ENCODE data around the gene JARID2.

The JARID2 gene

DNA sequence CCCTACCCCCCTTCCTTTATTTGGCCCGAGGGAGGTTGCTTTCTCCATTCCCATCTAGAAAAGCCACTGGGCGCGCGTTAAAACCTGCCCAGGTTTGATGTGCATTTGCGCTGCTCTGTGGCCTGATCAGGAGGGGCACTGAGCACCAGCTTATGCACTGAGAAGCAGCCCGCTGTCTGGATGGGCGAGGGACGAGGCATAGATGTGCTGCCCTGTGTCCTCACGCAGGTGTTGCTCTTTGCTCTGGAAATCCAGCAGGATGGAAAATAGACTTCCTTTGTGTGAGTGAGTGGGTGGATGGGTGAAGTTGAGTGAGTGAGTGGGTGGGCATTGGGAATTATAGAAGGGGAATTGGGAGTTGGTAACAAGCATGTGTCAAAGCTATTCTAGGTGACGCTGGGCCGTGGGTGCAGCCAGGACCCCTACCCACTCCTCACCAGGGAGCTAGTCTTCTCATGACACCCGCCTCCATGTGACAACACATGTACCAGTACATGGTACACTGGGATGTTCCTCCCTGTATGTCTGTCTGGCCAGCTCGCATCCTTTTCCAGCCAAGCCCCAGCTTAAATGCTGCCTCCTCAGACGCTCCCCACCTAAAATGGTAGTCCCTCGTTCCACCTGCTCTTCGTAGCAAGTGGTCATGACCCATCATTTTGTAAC, 254.3 kb downstream of the JARID2 start:
- no peak for DNase-seq

- DNase-seq, result no peak
Measured at GRCh38 chr6:15500901-15501825, 255.3 kb downstream of the JARID2 start.

- DNase-seq, result no peak
Measured at GRCh38 chr6:15501826-15502445, 256.1 kb downstream of the JARID2 start.

- DNase-seq, result no peak
Measured at GRCh38 chr6:15502446-15503345, 256.8 kb downstream of the JARID2 start.

GRCh38 chr6:15503346-15503680, 257.4 kb downstream of the JARID2 start:
- no peak for DNase-seq

GRCh38 chr6:15504040-15504495, 258.2 kb downstream of the JARID2 start:
- no peak for DNase-seq

DNA sequence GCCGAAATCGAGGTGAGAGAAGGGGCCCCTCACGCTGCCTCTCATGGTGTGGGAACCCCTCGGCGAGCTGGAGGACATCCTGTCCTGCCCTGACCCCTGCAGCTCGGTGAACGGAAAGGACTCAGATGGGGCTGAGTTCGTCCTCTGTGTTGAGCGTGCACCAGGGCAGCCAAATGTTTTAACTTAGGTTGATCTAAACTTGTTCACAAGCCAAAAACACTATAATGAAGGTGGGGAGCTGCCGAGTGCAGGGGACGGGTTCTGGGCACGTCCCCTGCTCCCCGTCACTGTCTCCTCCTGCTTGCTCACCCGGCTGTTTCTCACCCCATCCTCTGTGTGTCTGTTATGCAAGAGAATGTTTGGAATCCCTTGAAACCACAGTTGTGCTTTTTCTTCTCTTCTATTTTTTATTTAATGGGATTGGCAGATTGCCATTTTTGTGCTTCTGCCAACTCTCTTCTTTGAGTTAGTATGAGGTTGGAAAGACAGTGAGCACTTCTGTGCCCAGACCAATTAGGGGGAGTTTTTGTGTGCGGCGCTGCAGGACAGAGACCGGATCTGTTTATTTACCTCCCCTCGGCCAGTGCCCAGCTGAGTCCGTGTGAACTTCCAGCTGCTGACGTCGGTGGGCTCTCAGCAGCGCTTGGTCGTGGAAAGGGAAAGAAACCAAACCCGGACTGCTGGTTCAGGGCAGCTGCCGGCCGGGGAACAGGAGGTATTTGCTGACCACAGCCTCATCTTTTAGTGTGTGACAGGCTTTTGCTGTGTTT, 258.9 kb downstream of the JARID2 start:
- no peak for DNase-seq

DNA sequence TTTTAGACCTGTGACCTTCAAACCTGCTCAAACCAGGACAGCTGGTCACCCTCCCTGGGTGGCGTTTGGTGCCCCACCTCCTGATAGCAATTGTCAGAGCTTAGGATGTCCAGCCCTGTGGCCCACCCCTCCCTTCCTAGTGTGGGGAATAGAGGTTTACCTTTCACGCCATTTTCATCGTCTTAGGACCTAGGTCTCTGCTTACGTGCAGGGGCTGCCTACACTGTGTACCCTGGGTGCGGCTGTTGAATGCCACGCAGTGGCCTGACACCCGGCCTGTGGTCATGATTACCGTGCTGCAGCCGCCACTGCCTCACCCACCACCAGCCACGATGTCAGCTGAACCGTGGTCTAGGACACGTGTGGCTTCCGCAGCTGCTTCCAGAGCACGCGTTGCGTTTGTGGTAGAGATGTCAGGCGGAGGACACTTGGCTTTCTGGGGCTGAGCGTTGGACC, 259.6 kb downstream of the JARID2 start:
- DNase-seq, result no peak

DNA sequence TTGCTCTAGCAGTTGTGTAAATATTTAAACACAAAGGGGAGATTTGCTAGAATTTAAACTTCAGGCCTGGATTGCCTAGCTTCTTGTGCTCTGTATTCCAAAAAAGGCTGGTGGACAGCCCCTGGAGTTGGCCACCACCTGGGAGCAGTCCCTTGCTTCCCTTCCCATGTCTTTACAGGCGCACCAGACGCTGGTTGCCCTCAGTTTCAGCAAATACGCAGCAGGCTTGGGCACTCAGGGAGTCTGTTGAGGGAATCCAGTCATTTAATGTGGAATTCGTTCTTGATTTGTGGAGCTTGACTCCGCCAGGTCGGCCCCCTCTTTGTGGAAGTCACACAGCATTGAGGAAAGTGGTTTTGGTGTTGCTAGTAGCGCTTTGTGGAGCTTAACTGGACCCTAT, 260.2 kb downstream of the JARID2 start:
- DNase-seq, result no peak

DNA sequence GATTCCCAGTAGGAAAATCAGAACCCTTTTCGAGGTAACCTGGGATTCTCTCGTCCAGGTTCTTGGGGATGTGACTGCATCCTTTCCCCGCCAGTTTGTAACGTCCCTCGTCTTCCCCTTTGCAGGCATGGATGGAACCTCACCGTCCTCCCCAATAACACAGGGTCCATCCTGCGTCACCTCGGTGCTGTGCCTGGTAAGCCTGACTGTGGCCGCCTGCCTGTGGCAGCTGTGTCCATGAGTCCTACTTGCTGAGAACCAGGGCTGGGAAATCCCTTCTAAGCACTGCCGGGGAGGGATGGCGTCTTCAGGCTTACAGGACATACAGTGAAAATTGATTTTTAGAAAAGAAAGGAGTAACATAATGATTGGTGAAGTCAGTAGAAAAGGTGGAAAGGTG, 261.4 kb downstream of the JARID2 start:
- no peak for DNase-seq

DNA sequence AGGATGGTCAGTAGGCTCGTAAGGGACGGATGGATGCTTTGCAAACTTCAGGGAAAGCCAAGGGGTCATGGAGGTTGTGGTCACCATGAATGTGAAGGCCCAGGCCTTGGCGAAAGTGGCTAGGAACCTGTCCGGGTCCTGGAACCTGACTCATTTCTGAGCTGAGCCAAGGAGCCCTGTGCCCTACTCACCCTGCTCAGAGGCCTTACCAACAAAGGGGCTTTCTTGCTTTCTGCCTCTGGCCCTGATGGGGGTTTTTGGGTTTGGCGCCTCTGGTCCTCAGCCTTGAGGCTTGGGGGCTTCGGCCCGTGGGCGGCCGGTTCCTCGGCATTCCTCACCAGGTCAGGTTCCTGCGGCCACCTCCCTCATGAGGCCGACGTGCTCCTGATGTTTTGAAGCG, 261.9 kb downstream of the JARID2 start:
- no peak for DNase-seq

GRCh38 chr6:15508441-15508871, 262.6 kb downstream of the JARID2 start:
- no peak for DNase-seq

DNA sequence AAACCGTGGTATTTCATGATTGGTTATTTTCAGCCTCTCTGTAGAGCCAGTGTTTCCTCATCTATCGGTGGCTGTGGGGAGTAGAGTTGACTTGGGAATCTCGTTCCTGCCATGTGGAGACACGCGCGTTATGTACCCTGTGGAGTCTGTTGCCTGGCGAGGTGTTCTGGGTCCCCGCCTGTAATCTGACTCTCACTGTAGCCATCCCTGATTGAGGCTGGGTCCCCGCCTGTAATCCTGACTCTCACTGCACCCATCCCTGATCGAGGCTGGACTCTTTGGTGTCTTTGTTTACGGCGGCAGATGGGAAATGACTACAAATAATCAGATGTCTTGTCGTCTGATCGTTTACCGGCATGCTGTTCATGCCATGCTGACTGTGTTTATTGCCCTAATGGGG, 263.1 kb downstream of the JARID2 start:
- DNase-seq, result no peak

DNA sequence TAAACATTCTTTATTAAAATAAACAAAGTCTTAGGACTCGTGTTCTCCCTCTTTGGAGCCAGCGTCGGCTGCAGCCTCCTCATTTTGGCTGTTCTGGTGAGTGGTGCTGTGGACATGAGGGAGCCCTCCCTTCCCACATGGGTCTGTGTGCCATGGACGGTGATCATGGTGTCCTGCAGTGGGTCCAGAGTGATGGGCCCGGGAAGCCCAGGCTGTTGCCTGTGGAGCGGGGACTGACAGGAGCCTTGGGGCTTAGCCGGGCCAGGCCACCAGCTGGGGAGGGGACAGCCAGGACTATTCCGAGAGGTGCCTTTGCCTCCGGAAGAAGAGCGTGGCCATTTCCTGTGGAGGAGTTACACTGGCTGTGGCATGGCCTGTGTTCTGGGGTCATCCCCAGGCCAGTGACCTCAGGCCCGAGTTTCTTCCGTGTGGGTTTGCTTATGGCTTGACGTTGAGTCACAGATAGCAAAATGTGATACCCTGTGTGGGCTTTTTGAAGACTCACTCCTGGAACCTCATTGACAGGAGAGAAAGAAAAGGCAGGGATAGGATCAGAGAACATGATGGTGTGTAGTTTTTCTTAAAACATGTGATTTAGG, 263.6 kb downstream of the JARID2 start:
- DNase-seq, result no peak

DNA sequence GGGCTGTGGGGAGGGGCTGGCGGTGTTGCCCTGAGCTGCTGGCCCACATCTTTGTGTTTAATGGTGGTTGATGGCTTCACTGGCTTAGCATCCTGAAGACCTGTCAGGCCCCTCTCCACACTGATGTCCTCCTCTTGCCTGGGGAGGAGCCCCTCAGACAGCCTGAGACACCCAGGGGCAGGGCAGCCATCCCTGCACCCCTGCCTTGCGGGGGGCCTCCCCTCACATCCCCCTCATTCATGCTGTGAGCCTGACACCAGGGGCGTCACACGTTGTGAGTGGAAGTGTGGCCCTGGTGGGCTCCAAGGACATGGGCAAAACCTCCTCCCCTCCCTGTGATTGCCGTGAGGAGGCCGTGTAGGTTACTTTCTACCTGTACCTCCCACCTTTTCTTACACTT, 264.3 kb downstream of the JARID2 start:
- DNase-seq, result no peak

GRCh38 chr6:15510536-15511247, 264.8 kb downstream of the JARID2 start:
- no peak for DNase-seq

- no peak for DNase-seq
Measured at GRCh38 chr6:15511248-15512125, 265.6 kb downstream of the JARID2 start.

DNA sequence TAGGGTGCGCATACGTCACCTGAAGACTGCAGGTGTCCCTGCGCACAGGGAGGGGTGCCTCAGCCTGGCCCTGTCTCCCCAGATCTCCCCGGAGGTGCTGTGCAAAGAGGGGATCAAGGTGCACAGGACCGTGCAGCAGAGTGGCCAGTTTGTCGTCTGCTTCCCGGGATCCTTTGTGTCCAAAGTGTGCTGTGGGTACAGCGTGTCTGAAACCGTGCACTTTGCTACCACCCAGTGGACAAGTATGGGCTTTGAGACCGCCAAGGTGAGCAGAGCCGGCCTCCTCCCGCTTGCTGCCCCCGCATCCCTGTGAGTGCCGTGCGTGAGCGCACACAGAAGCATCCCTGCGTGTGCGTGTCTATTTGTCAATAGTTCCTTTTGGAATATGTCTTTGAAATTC, 266.3 kb downstream of the JARID2 start:
- no peak for DNase-seq

DNA sequence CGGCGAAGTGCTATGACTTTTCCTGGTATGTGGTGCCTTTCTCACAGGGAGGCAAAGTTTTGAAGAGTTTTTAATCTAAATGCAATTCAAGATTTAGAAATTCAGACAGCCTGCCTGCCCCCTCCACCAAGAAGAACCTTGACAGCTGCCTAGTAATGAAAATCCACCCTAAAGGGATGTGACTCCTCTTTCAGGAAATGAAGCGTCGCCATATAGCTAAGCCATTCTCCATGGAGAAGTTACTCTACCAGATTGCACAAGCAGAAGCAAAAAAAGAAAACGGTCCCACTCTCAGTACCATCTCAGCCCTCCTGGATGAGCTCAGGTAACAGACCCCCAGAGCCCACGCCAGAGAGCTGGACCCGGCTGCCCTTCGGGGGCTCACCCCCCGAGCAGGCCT, 266.9 kb downstream of the JARID2 start:
- no peak for DNase-seq

Measured in activated CD4-positive, alpha-beta T cell treated with anti-CD3 and anti-CD28 coated beads, Interleukin-2, amount 50 U/mL, for 4 hours (primary cell).